Neural progenitor cell (in vitro differentiated cells): ENCODE data around the gene AFF3. TPM values are rescaled to one million over a fixed set of nuclear protein-coding genes. Genes with fewer than 3 reads are reported as not detected.

ENCODE experiments used
- DNase-seq: peaks from one replicate; pipeline ENCODE4 v3.0.0-alpha.2; 2016; ENCODE audit warnings: low spot score
- H2AFZ ChIP-seq: fragments of 200-600 bp; sonication (generic); replicated peaks from 2 replicates; pipeline ENCODE4 v1.6.1; 2016; ENCODE audit warnings: antibody characterized with exemption
- H3F3A ChIP-seq: fragments of 200-600 bp; sonication (generic); 2 replicates; pipeline ENCODE4 v1.6.1; 2016; ENCODE audit warnings: antibody characterized with exemption, low read depth
- H3K27ac ChIP-seq: fragments of 200-600 bp; sonication (generic); 2 replicates; pipeline ENCODE4 v1.5.1; 2016; ENCODE audit warnings: mild to moderate bottlenecking
- H3K27me3 ChIP-seq: fragments of 200-600 bp; sonication (generic); 2 replicates; pipeline ENCODE4 v1.6.1; 2016; ENCODE audit warnings: mild to moderate bottlenecking, moderate library complexity
- H3K36me3 ChIP-seq: fragments of 200-600 bp; sonication (generic); 2 replicates; pipeline ENCODE4 v1.5.1; 2016
- H3K4me1 ChIP-seq: fragments of 200-600 bp; sonication (generic); 2 replicates; pipeline ENCODE4 v1.6.1; 2016; ENCODE audit warnings: mixed run types
- H3K4me2 ChIP-seq: fragments of 200-600 bp; sonication (generic); 2 replicates; pipeline ENCODE4 v1.6.1; 2016
- H3K4me3 ChIP-seq: fragments of 200-600 bp; sonication (generic); 2 replicates; pipeline ENCODE4 v1.5.1; 2016
- H3K79me2 ChIP-seq: fragments of 200-600 bp; sonication (generic); 2 replicates; pipeline ENCODE4 v1.6.1; 2016; ENCODE audit warnings: low read depth
- H3K9ac ChIP-seq: fragments of 200-600 bp; sonication (generic); 2 replicates; pipeline ENCODE4 v1.6.1; 2016
- H3K9me3 ChIP-seq: fragments of 200-600 bp; sonication (generic); 2 replicates; pipeline ENCODE4 v1.5.1; 2016; ENCODE audit warnings: low read depth
- H4K20me1 ChIP-seq: fragments of 200-600 bp; sonication (generic); 2 replicates; pipeline ENCODE4 v1.6.1; 2016; ENCODE audit warnings: low read depth
- H3K27ac Mint-ChIP-seq: 3 replicates; pipeline ENCODE4 v1.8.0; 2021; ENCODE audit warnings: mixed read lengths
- H3K27me3 Mint-ChIP-seq: 2 replicates; pipeline ENCODE4 v1.8.0; 2022; ENCODE audit warnings: low read depth, mild to moderate bottlenecking, inconsistent platforms, moderate library complexity, mixed read lengths; ENCODE audit not compliant: insufficient read depth
- H3K36me3 Mint-ChIP-seq: 3 replicates; pipeline ENCODE4 v1.8.0; 2021; ENCODE audit warnings: mixed read lengths
- H3K4me1 Mint-ChIP-seq: 3 replicates; pipeline ENCODE4 v1.8.0; 2021; ENCODE audit warnings: mixed read lengths
- H3K4me3 Mint-ChIP-seq: 3 replicates; pipeline ENCODE4 v1.8.0; 2021; ENCODE audit warnings: mild to moderate bottlenecking, moderate library complexity, mixed read lengths
- H3K9me3 Mint-ChIP-seq: 3 replicates; pipeline ENCODE4 v1.8.0; 2020; ENCODE audit warnings: mixed read lengths
- CTCF ChIP-seq: fragments of 200-600 bp; sonication (generic); IDR thresholded peaks from 2 replicates; pipeline ENCODE4 v1.5.1; 2017; ENCODE audit warnings: antibody characterized with exemption, mild to moderate bottlenecking
- EZH2 ChIP-seq: fragments of 200-600 bp; sonication (generic); IDR thresholded peaks from 2 replicates; pipeline ENCODE4 v1.6.1; 2017; ENCODE audit warnings: antibody characterized with exemption, mild to moderate bottlenecking, moderate library complexity
- EZH2phosphoT487 ChIP-seq: fragments of 200-600 bp; sonication (generic); IDR thresholded peaks from 2 replicates; pipeline ENCODE4 v1.6.1; 2017; ENCODE audit warnings: antibody characterized with exemption
- total RNA-seq: library from RNA; depleted of rRNA; stranded (reverse); fragments of >200 nt; gene quantifications from 2 replicates; pipeline ENCODE4 v1.2.3, GENCODE V29; 2015; ENCODE audit warnings: low replicate concordance

The AFF3 gene
- total RNA-seq, 1 donor from 2014 or later, result 0.26 TPM

DNA sequence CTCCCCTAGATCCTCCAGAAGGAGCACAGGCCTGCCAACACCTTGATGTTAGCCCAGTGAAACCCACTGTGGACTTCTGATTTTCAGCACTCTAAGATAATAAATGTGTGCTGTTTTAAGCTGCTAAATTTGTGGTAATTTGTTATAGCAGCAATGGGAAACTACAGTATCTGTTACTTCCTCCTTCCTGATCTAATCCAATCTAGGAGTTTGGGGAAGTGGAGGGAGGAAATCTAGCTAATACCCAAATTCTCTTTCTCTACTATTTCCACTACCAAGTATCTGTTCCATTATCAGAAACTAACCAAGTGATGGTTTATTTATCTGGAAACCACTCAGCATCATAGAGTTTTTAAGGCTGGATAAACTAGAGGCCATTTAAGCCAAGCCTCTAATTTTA lies 64.9 kb downstream of the AFF3 start:
- no peak overlapping the region for H3K27ac Mint-ChIP-seq
- Histone ChIP-seq H4K20me1 (no peaks in the 10 kb centered on the region), H3K4me2 (no peak overlapping the region), H3F3A (no peaks in the 10 kb centered on the region), H3K36me3 (no peaks in the 10 kb centered on the region), H3K27ac (no peak overlapping the region), H3K4me1 (peaks cover 8% of the 10 kb centered on the region), H2AFZ (no peak overlapping the region), H3K79me2 (no peaks in the 10 kb centered on the region), H3K4me3 (no peak overlapping the region), H3K9ac (no peak overlapping the region), H3K27me3 (peaks cover 53% of the 10 kb centered on the region), H3K9me3 (no peaks in the 10 kb centered on the region)
- no peak overlapping the region for H3K4me3 Mint-ChIP-seq
- H3K9me3 Mint-ChIP-seq, result no peaks in the 10 kb centered on the region
- DNase-seq, result no peak
- peaks cover 8% of the 10 kb centered on the region for H3K4me1 Mint-ChIP-seq
- no peak for TF ChIP-seq EZH2
- TF ChIP-seq EZH2phosphoT487, result no peak
- TF ChIP-seq CTCF, result no peak
- H3K27me3 Mint-ChIP-seq, result no peaks in the 10 kb centered on the region
- peaks cover 2% of the 10 kb centered on the region for H3K36me3 Mint-ChIP-seq

- H3K4me1 ChIP-seq, result peaks cover 8% of the 10 kb centered on the region
- H3K27ac ChIP-seq, result no peak overlapping the region
- H2AFZ ChIP-seq, result no peak overlapping the region
- peaks cover 2% of the 10 kb centered on the region for H3K36me3 Mint-ChIP-seq
- no peak for TF ChIP-seq EZH2phosphoT487
- no peak for TF ChIP-seq EZH2
- TF ChIP-seq CTCF, result no peak
- no peaks in the 10 kb centered on the region for H3K79me2 ChIP-seq
- H3F3A ChIP-seq, result no peaks in the 10 kb centered on the region
- H3K4me3 Mint-ChIP-seq, result no peak overlapping the region
- H4K20me1 ChIP-seq, result no peaks in the 10 kb centered on the region
- no peak for DNase-seq
- no peak overlapping the region for H3K4me3 ChIP-seq
- no peaks in the 10 kb centered on the region for H3K9me3 Mint-ChIP-seq
- H3K27me3 Mint-ChIP-seq, result no peaks in the 10 kb centered on the region
- no peak overlapping the region for H3K27ac Mint-ChIP-seq
- H3K4me1 Mint-ChIP-seq, result peaks cover 5% of the 10 kb centered on the region
- H3K9me3 ChIP-seq, result no peaks in the 10 kb centered on the region
- no peaks in the 10 kb centered on the region for H3K36me3 ChIP-seq
- H3K27me3 ChIP-seq, result peaks cover 63% of the 10 kb centered on the region
- no peak overlapping the region for H3K9ac ChIP-seq
- no peak overlapping the region for H3K4me2 ChIP-seq
Observed at GRCh38 chr2:100075532-100075931, 66.9 kb downstream of the AFF3 start.

- no peaks in the 10 kb centered on the region for H3K79me2 ChIP-seq
- no peaks in the 10 kb centered on the region for H3K9me3 ChIP-seq
- H3K9ac ChIP-seq, result no peak overlapping the region
- no peak for DNase-seq
- H3K4me2 ChIP-seq, result no peak overlapping the region
- H3K27ac ChIP-seq, result no peak overlapping the region
- H3K27me3 ChIP-seq, result peaks cover 80% of the 10 kb centered on the region
- H3K4me3 ChIP-seq, result no peak overlapping the region
- Mint-ChIP-seq H3K4me1 (peaks cover 5% of the 10 kb centered on the region), H3K9me3 (no peaks in the 10 kb centered on the region), H3K27ac (no peak overlapping the region), H3K27me3 (no peaks in the 10 kb centered on the region), H3K4me3 (no peak overlapping the region), H3K36me3 (peaks cover 2% of the 10 kb centered on the region)
- TF ChIP-seq EZH2phosphoT487, result no peak
- TF ChIP-seq EZH2, result no peak
- no peak for TF ChIP-seq CTCF
- H3K36me3 ChIP-seq, result no peaks in the 10 kb centered on the region
- peaks cover 8% of the 10 kb centered on the region for H3K4me1 ChIP-seq
- H4K20me1 ChIP-seq, result no peaks in the 10 kb centered on the region
- no peak overlapping the region for H2AFZ ChIP-seq
- no peaks in the 10 kb centered on the region for H3F3A ChIP-seq
Observed at GRCh38 chr2:100073110-100073509, 69.3 kb downstream of the AFF3 start.

GRCh38 chr2:100072503-100072902 lies 69.9 kb downstream of the AFF3 start:
- peaks cover 2% of the 10 kb centered on the region for H3K36me3 Mint-ChIP-seq
- H3K4me3 Mint-ChIP-seq, result no peak overlapping the region
- Histone ChIP-seq H3F3A (no peaks in the 10 kb centered on the region), H3K4me1 (peaks cover 8% of the 10 kb centered on the region), H3K4me3 (no peak overlapping the region), H3K9ac (no peak overlapping the region), H3K9me3 (no peaks in the 10 kb centered on the region), H3K27ac (no peak overlapping the region), H4K20me1 (no peaks in the 10 kb centered on the region), H2AFZ (no peak overlapping the region), H3K79me2 (no peaks in the 10 kb centered on the region), H3K36me3 (no peaks in the 10 kb centered on the region), H3K4me2 (no peak overlapping the region), H3K27me3 (peaks cover 81% of the 10 kb centered on the region)
- no peak for DNase-seq
- H3K9me3 Mint-ChIP-seq, result no peaks in the 10 kb centered on the region
- TF ChIP-seq EZH2 (no peak), CTCF (no peak), EZH2phosphoT487 (no peak)
- H3K4me1 Mint-ChIP-seq, result peaks cover 9% of the 10 kb centered on the region
- H3K27ac Mint-ChIP-seq, result no peak overlapping the region
- H3K27me3 Mint-ChIP-seq, result no peaks in the 10 kb centered on the region
